GM18520 (cell line): ENCODE measurements around the gene NKX3-2.

ENCODE experiments used
- ATAC-seq: cut with Tn5 transposase; IDR thresholded peaks from one replicate; pipeline ENCODE4 v1.9.1; 2021; ENCODE audit not compliant: unreplicated experiment

NKX3-2 gene

DNA sequence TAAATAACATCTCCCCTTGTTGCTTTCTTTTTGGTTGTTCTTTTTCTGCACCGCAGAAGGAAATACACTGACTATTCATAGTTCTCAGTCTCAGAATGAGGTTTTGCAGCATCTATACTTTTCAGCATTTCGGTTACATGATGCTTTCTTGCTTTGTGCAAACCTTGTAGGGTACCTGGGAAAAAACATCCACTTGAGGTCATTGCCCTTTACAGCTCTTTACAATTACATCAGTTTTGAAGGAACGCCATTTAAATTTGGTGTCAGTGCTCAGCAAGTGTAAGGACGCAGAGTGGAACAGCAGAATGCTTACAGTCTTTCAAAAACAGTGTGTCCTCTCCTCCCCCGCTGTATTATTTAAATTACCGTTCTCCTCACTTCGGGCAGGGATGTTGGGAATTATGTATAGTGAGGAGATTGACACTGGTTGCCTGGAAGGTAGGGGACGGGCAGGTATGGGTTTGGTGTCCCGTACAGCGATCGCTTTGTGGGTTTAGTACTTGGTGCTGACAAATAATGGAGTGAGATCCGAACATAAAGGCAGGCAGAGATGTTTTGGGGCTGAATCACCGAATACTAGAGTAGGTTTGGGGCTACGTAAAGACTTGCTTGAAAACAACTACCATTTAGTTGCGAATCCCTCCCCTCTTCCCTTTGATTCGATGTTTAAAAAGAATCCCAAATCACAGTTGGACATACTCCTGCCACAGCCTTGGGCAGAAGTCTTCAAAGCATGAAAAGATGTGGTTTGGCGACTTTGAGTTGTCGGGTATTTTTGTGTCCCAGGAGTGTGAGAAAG, 2.0 kb upstream of the NKX3-2 start:
- ATAC-seq = no peak

DNA sequence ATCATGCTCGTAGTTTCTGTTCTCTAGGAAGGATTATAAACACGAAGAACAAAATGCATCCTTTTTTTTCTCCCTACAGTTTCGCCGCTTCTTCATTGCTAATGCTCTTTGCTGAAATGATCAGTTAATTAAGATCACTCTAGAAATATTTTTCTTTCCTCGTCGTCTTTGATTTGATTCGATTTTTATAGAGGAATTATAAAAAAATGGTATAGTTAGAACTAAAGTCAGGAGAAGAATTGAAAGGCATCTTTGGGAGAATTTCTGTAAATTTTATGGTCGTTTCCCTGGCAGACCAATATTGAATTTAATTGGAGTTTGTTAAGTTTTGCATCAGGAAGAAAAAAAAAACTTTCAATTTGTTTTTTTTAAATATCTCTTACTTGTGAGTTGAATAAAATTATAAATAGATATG, 1.1 kb upstream of the NKX3-2 start:
- no peak for ATAC-seq

- ATAC-seq = no peak
Observed at GRCh38 chr4:13544606-13545393, 492 bp upstream of the NKX3-2 start.

DNA sequence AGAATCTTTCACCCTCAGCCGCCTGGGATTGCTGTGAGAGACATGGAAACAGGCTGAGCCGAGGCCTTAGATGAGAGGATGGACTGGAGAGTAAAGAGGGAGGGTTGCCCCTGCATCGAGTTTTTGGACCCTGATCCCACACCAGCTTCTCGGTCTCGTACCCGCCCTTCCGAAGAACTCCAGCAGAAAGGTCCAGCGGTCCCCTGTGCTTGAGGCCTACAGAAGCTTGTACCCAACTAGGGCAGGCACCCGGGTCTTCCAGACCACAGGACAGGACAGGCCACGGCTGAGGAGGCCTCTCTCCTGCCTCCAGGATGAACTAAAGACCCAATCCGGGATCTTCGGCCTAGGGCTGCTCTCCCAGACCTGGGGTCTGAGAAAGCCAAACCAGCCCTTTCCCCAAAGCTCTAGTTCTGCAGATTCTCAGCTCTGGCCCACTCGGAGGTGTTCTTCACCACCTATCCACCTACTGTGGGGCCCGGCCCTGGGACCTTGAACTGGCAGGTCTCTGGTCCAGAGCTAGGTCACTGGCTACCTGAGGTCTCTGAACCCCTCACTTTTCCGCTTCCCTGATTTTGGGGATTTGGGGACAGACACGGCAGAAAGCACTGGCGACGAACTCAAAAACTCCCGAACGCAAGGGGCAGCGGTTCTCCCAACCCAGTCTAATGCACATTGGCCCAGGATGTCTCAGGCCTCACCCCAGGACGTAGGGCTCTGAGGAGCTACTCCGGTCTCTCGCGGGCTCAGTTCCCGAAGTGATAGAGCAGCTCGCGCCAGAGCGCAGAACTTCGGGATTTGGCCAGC, 1.1 kb downstream of the NKX3-2 start:
- no peak for ATAC-seq

DNA sequence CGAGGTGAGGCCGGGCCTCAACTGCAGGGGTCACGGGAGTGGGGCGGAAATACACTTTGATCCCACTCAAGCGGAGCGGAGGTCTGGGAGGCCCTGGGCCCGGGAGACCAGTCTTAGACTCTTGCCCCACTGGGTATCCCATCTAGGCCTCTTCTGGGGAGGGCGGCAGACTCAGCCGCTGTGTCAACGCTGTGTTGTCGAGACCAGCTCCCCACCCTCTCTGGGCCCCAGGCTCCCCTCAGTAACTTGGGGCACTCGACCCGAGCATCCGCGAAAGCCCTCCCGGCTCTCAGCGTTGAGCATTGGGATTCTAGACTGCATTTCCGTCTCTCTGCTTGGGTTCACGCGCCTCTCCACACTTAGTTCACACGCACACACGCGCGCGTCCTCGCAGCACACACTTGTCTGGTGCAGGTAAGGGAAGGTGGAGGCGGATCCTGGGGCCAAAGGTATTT, 1.7 kb downstream of the NKX3-2 start:
- ATAC-seq = no peak

GRCh38 chr4:13541720-13542576, 2.4 kb downstream of the NKX3-2 start:
- no peak for ATAC-seq

DNA sequence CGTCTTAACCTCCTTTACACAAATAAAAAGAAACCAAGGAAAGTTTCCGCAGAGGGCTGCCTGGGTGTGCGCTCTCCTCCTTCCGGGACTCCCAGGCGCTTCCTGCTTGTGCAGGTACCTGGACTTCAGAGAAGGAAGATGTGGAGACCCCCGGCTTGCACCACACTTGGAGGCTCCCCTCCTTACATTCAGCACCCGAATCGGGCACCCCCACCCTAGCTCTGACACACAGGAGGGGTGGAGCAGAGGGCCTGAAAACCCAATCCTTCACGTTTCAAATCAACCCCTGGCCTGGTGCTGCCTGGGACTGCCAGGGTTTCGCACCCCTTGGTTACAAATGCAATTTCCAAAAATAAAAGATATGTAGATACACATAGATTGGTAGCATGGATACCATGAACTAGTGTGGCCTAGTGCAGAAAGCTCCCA, 3.1 kb downstream of the NKX3-2 start:
- ATAC-seq = no peak

GRCh38 chr4:13540446-13541175, 3.7 kb downstream of the NKX3-2 start:
- no peak for ATAC-seq

DNA sequence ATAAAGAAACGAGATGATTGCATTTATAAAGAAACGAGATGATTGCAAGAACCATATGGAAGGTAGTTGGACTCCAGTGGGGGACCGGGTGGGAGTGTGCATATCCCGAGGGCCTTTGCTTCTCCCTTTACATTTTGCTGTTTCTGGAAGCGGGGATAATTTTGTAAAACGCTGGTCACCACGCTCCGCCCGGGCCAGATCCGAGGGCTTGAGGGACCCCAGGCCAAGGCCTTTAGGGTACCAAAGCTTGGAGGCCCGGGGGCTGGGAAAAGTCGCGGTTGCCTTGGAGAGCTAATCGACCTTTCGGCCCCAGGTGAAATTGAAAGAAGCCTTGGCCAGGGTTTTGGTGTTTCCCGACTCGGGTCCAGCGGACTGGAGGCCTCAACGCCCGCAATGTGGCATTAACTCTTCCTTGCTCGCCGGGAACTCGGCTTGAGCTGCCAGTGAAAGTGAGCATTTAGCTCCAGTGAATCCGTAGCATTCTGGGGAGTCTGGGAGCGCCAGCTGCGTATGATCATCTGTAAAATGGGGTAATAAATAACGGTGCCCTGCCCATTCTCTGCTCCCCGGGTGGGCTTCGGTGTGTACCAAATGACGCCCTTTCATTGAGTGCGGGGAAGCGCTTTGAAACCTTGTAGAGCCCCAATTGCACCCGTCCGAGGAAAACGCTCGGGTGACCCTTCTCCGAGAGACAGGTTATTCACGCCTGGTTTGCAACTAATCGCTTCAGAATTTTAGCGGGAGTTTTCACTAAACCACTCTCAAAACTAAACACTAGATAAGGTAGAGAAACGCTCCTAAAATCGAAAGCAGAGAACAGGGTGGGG, 4.5 kb downstream of the NKX3-2 start:
- ATAC-seq = no peak

GRCh38 chr4:13539047-13539618, 5.2 kb downstream of the NKX3-2 start:
- ATAC-seq = no peak

- ATAC-seq = no peak
Observed at GRCh38 chr4:13538427-13538973, 5.8 kb downstream of the NKX3-2 start.

DNA sequence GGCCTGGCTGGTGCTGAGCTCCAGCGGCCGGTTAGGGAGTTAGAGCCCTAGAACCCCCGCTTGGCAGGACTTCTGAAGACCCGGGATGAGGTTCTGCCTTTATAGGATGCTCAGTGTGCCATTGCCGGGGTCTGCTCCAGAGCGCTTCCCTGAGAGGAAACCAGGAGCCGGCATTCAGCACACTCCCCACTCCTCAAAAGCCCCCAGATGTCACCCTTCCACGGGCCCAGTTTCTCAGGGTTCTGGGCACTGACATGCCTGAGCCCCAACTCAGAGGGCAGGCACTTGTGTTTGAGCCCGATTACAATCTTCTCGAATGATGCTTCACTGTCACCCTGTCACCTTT, 6.5 kb downstream of the NKX3-2 start:
- no peak for ATAC-seq

- no peak for ATAC-seq
Observed at GRCh38 chr4:13537011-13537831, 7.1 kb downstream of the NKX3-2 start.

DNA sequence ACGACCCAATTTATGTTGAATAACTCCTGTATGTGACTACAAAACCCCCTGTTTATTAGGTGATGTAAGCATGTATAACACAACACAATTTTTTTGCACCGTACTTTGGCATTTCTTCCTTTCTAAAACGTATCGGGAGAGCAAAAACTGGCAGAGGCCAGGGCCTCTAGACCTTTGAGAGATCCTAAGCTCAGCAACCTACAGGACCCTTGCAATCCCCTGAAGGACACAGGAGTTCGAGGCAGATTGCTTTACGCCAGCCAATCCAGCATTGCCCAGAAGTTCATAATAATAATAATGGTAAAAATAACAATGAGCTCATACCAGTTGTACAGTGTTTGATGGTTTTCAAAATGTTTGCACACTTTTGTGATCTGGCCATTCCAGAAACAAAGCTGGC, 7.7 kb downstream of the NKX3-2 start:
- no peak for ATAC-seq

DNA sequence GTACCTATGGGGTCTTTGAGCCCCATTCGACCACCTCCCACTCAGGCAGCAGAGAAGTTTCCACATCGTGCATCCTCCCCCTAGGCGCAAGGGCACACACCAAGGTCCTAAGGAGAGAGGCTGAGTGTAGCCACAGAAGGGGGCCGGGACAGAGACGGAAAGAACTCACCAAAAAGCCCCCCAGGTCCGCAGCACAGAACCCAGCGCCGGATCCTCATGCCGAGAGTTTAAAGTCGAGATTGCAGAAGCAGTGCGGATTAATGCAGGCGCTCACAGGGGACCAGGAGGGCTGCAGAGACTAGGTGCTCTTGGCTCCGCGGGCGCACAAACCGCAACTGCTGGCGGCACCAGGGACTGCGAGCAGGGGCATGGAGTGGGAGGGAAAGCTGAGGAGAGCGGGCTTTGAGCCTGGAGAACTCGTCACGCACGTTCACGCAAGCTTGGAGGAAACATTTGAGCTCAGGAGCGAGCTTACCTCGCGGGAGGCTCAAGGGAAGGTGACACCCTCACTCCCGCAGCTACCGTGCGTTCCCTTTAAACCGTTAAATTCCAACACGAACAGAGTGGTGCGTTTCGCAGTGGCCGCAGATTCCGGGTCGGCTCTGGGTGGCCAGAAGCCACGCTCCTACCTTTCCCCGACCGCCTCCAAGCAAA, 8.5 kb downstream of the NKX3-2 start:
- ATAC-seq = no peak

- ATAC-seq = no peak
Observed at GRCh38 chr4:13535118-13535517, 9.2 kb downstream of the NKX3-2 start.
